Mesendoderm (in vitro differentiated cells): Measurements from ENCODE around the gene ACOT4. TPM values are rescaled to one million over a fixed set of nuclear protein-coding genes. Genes with fewer than 3 reads are reported as not detected.
"Not testable (repeated sequence)": the region's sequence is repeated elsewhere in the genome, so short reads cannot be mapped to it uniquely, and the experiment has no call there.

Experiments
- DNase-seq: peaks from one replicate; pipeline ENCODE4 v3.0.0; 2013
- H2AK5ac ChIP-seq: 2 replicates; pipeline ENCODE4 v1.6.1; 2013; ENCODE audit warnings: low read length, inconsistent platforms
- H2BK120ac ChIP-seq: 2 replicates; pipeline ENCODE4 v1.6.1; 2013; ENCODE audit warnings: low read depth, mild to moderate bottlenecking, low read length, moderate library complexity, mixed read lengths
- H2BK15ac ChIP-seq: replicated peaks from 2 replicates; pipeline ENCODE4 v1.6.1; 2013; ENCODE audit warnings: low read depth, mild to moderate bottlenecking, moderate library complexity
- H2BK5ac ChIP-seq: 2 replicates; pipeline ENCODE4 v1.6.1; 2013; ENCODE audit warnings: low read length, inconsistent platforms
- H3K18ac ChIP-seq: 2 replicates; pipeline ENCODE4 v1.6.1; 2013; ENCODE audit warnings: mild to moderate bottlenecking, low read length, mixed read lengths
- H3K23ac ChIP-seq: one replicate; pipeline ENCODE4 v1.6.1; 2013; ENCODE audit warnings: low read length
- H3K27ac ChIP-seq: 2 replicates; pipeline ENCODE4 v1.5.1; 2013; ENCODE audit warnings: low read depth, mild to moderate bottlenecking, inconsistent platforms, low read length, moderate library complexity
- H3K27me3 ChIP-seq: 2 replicates; pipeline ENCODE4 v1.6.1; 2013; ENCODE audit warnings: low read length, control low read depth, mild to moderate bottlenecking, inconsistent platforms; ENCODE audit not compliant: insufficient read depth, poor library complexity
- H3K36me3 ChIP-seq: 2 replicates; pipeline ENCODE4 v1.6.1; 2013; ENCODE audit warnings: low read length, inconsistent platforms; ENCODE audit not compliant: control insufficient read depth, insufficient read depth
- H3K4ac ChIP-seq: one replicate; pipeline ENCODE4 v1.6.1; 2013; ENCODE audit warnings: low read depth, mild to moderate bottlenecking, low read length, moderate library complexity
- H3K4me1 ChIP-seq: 2 replicates; pipeline ENCODE4 v1.6.1; 2013; ENCODE audit warnings: low read depth, low read length, inconsistent platforms; ENCODE audit not compliant: control insufficient read depth
- H3K4me2 ChIP-seq: 2 replicates; pipeline ENCODE4 v1.6.1; 2013; ENCODE audit warnings: low read length
- H3K4me3 ChIP-seq: 2 replicates; pipeline ENCODE4 v1.5.1; 2013; ENCODE audit warnings: mild to moderate bottlenecking, low read length
- H3K56ac ChIP-seq: one replicate; pipeline ENCODE4 v1.6.1; 2013; ENCODE audit warnings: low read length
- H3K79me1 ChIP-seq: 2 replicates; pipeline ENCODE4 v1.6.1; 2013; ENCODE audit warnings: low read length, inconsistent platforms
- H3K79me2 ChIP-seq: 2 replicates; pipeline ENCODE4 v1.6.1; 2013; ENCODE audit warnings: mild to moderate bottlenecking, low read length; ENCODE audit not compliant: control insufficient read depth, insufficient read depth
- H3K9ac ChIP-seq: 2 replicates; pipeline ENCODE4 v1.6.1; 2013; ENCODE audit warnings: low read length, inconsistent platforms
- H4K5ac ChIP-seq: one replicate; pipeline ENCODE4 v1.6.1; 2013; ENCODE audit warnings: low read length
- H4K8ac ChIP-seq: one replicate; pipeline ENCODE4 v1.6.1; 2013; ENCODE audit warnings: low read depth, mild to moderate bottlenecking, control low read depth, low read length, moderate library complexity
- WGBS: extraction: QIAGEN DNeasy Blood & Tissue Kit; methylation state at CpG from one replicate; pipeline ENCODE4 v1.1.7; 2013; ENCODE audit warnings: low lambda C conversion rate, missing lambda C conversion rate; ENCODE audit not compliant: insufficient coverage; ENCODE audit errors: extremely low coverage; 5-methylcytosine and 5-hydroxymethylcytosine counted together
- polyA plus RNA-seq, 2 experiments: library from polyadenylated mRNA; stranded (reverse); fragments of 200-250 nt; gene quantifications; one replicate each; pipeline ENCODE4 v1.2.3, GENCODE V29; 2013

ACOT4 gene, protein sequence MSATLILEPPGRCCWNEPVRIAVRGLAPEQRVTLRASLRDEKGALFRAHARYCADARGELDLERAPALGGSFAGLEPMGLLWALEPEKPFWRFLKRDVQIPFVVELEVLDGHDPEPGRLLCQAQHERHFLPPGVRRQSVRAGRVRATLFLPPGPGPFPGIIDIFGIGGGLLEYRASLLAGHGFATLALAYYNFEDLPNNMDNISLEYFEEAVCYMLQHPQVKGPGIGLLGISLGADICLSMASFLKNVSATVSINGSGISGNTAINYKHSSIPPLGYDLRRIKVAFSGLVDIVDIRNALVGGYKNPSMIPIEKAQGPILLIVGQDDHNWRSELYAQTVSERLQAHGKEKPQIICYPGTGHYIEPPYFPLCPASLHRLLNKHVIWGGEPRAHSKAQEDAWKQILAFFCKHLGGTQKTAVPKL
- polyA plus RNA-seq (2013, experiment 1 of 2) = 0.87 TPM
- 0.80 TPM for polyA plus RNA-seq (2013, experiment 2 of 2)

DNA sequence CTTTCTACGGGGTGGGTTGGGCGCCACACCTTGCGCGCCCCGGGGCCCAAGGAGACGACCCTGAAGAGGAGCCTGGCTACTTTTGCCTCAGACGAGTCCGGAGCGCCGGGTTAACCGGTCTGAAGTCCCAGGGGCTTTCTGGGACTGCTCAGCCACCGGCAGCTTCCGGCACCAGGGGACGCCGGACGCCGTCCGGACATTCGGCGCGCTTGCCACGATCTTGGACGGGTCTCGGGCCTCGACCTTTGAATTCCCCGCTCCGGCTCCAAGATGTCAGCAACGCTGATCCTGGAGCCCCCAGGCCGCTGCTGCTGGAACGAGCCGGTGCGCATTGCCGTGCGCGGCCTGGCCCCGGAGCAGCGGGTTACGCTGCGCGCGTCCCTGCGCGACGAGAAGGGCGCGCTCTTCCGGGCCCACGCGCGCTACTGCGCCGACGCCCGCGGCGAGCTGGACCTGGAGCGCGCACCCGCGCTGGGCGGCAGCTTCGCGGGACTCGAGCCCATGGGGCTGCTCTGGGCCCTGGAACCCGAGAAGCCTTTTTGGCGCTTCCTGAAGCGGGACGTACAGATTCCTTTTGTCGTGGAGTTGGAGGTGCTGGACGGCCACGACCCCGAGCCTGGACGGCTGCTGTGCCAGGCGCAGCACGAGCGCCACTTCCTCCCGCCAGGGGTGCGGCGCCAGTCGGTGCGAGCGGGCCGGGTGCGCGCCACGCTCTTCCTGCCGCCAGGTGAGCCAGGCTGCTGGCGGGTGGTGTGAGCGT lies at the start of gene ACOT4:
Gene ACOT4 (plus strand): TSS at position 184 of the 760 bp plus-strand sequence. CDS start 87 bp downstream, at position 271.
- H3K18ac ChIP-seq = no peak within 1 kb of the TSS
- no peak within 1 kb of the TSS for H3K27ac ChIP-seq
- no peaks in the 10 kb centered on the region for H3K27me3 ChIP-seq
- peak within 1 kb of the TSS; percentile 16 for H3K4me2 ChIP-seq
- H3K23ac ChIP-seq = no peak within 1 kb of the TSS
- no peaks in the 10 kb centered on the region for H3K36me3 ChIP-seq
- no peaks in the 10 kb centered on the region for H3K4me1 ChIP-seq
- no peak within 1 kb of the TSS for H2AK5ac ChIP-seq
- no peak within 1 kb of the TSS for H3K4me3 ChIP-seq
- H3K56ac ChIP-seq = peak within 1 kb of the TSS; percentile 77
- H2BK15ac ChIP-seq = no peak within 1 kb of the TSS
- no CpG with 5 or more reads among the region's 89 CpGs for WGBS
- peak; percentile 27 for DNase-seq
- no peak within 1 kb of the TSS for H4K5ac ChIP-seq
- no peak within 1 kb of the TSS for H2BK120ac ChIP-seq
- H3K9ac ChIP-seq = peak within 1 kb of the TSS; percentile 4
- no peaks in the 10 kb centered on the region for H3K79me2 ChIP-seq
- no peak within 1 kb of the TSS for H4K8ac ChIP-seq
- H3K4ac ChIP-seq = no peak within 1 kb of the TSS
- no peak within 1 kb of the TSS for H2BK5ac ChIP-seq
- no peaks in the 10 kb centered on the region for H3K79me1 ChIP-seq

DNA sequence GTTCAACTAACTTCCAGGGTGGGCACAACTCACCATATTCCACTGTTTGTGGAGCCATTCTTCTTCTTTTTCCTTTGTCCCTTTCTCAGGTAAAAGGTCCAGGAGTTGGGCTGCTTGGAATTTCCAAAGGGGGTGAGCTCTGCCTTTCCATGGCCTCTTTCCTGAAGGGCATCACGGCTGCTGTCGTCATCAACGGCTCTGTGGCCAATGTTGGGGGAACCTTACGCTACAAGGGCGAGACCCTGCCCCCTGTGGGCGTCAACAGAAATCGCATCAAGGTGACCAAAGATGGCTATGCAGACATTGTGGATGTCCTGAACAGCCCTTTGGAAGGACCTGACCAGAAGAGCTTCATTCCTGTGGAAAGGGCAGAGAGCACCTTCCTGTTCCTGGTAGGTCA lies 48.7 kb upstream of the ACOT4 start:
- H3K36me3 ChIP-seq, H3K56ac ChIP-seq, H3K23ac ChIP-seq, H3K4me1 ChIP-seq, H2BK5ac ChIP-seq, H3K18ac ChIP-seq, H3K79me1 ChIP-seq, H3K4ac ChIP-seq, H3K27me3 ChIP-seq, H4K8ac ChIP-seq, H4K5ac ChIP-seq, H3K4me2 ChIP-seq, H2AK5ac ChIP-seq, H3K79me2 ChIP-seq, H2BK15ac ChIP-seq, H2BK120ac ChIP-seq, DNase-seq, H3K9ac ChIP-seq, H3K27ac ChIP-seq, H3K4me3 ChIP-seq: not testable (repeated sequence)
- WGBS = no CpG with 5 or more reads among the region's 7 CpGs

DNA sequence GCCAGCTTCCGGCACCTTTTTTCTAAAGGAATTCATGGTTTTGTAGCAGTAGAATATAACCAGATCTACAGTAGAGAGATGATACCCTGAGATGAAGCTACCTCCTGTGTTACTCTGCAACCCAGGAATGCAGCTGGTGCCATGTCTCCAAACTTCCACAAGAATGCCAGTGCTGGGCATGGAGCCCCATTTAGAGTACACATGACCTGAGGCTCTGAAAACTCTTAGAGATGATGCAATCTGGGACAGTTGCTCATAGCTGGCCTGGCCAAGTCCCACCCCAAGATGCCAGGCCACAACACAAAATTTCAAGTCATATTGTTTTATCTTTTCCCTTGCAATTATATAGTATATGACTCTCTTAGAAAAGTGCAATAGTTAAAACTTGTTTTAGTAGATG lies 46.3 kb upstream of the ACOT4 start:
- H3K56ac ChIP-seq, H3K23ac ChIP-seq, H4K5ac ChIP-seq, H3K4me1 ChIP-seq, H3K36me3 ChIP-seq, H3K79me2 ChIP-seq, H3K4ac ChIP-seq, H3K18ac ChIP-seq, H2BK120ac ChIP-seq, H3K4me3 ChIP-seq, H3K27ac ChIP-seq, H3K27me3 ChIP-seq, H3K79me1 ChIP-seq, DNase-seq, H4K8ac ChIP-seq, H2BK15ac ChIP-seq, H2AK5ac ChIP-seq, H2BK5ac ChIP-seq, H3K4me2 ChIP-seq, H3K9ac ChIP-seq: not testable (repeated sequence)
- WGBS = no CpG with 5 or more reads among the region's 1 CpG

DNA sequence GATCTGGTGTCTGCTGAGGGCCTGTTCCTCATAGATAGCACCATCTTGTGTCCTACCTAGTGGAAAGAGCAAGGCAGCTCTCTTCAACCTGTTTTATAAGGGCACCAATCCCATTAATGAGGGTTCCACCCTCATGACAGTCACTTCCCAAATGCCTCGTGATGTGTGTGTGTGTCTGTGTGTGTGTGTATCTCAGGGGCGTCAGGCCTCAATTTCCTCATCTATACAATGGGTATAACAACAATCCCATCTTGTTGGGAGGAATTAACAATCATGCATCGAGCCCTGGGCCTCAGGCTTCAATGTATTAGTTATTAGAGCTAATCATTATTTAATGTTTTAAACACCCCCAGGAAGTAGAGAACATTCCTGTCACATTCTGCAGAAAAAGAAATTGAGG lies 42.6 kb upstream of the ACOT4 start:
- whole genome bisulfite sequencing = no CpG with 5 or more reads among the region's 3 CpGs

DNA sequence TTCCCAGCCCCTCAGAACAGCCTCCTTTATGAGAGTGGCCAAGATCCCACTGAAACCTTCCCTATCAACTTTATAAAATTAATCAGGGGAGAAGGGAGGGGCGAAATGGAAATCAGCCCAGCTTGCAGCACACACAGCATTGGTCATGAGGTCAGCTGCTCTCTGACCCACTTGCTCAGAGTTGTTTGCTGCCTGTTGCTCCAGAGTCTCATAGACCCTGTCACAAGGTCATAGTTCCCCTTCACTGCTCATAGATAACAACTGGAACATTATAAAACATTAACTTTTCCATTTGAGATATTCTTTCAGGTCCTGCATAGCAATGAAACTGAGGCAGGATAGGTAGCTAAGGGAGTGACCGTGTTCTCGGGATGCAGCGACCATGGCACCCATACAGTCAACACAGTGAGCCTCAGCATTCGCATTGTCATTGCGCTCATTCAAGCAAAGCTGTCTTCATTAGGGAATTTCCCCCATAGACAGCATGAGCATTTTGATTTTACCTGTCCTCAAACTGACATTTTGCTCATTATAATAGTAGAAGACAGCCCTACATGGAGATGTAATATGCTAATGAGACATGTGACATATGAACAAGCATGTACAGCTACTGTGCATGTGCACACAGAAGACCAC lies 41.7 kb upstream of the ACOT4 start:
- H3K4me3 ChIP-seq, H3K9ac ChIP-seq, H2AK5ac ChIP-seq, H4K8ac ChIP-seq, H4K5ac ChIP-seq, DNase-seq, H3K56ac ChIP-seq, H3K23ac ChIP-seq, H2BK15ac ChIP-seq, H3K4ac ChIP-seq, H3K79me1 ChIP-seq, H3K27ac ChIP-seq, H3K4me2 ChIP-seq, H2BK120ac ChIP-seq, H3K27me3 ChIP-seq, H3K18ac ChIP-seq, H3K36me3 ChIP-seq, H3K79me2 ChIP-seq, H3K4me1 ChIP-seq, H2BK5ac ChIP-seq: not testable (repeated sequence)
- WGBS = no CpG with 5 or more reads among the region's 6 CpGs

More for the DNA sequence above, 42.6 kb upstream of the ACOT4 start:
- H3K36me3 ChIP-seq, H2AK5ac ChIP-seq, H3K4ac ChIP-seq, H3K9ac ChIP-seq, H2BK120ac ChIP-seq, H3K4me2 ChIP-seq, H3K27me3 ChIP-seq, H3K27ac ChIP-seq, H3K79me1 ChIP-seq, H3K79me2 ChIP-seq, H3K56ac ChIP-seq, H3K4me1 ChIP-seq, H3K4me3 ChIP-seq, H2BK15ac ChIP-seq, H2BK5ac ChIP-seq, H4K8ac ChIP-seq, H3K18ac ChIP-seq, DNase-seq, H3K23ac ChIP-seq, H4K5ac ChIP-seq: not testable (repeated sequence)
